ENCODE measurements around the gene NYAP2.

NYAP2 gene

GRCh38 chr2:225556461-225556860 is 157.0 kb downstream of the NYAP2 start:
- no peak overlapping the region for H3K4me3 ChIP-seq (ENCODE audit: low read depth, low read length)
- CTCF ChIA-PET, result no interaction called here
- no peak for TF ChIP-seq CTCF (IDR thresholded peaks at IDR 0.05; ENCODE audit: insufficient read depth, low read length, missing control alignments)
- no peak for DNase-seq (ENCODE audit: low read depth, low spot score)
- POLR2A ChIA-PET, result no interaction called here

DNA sequence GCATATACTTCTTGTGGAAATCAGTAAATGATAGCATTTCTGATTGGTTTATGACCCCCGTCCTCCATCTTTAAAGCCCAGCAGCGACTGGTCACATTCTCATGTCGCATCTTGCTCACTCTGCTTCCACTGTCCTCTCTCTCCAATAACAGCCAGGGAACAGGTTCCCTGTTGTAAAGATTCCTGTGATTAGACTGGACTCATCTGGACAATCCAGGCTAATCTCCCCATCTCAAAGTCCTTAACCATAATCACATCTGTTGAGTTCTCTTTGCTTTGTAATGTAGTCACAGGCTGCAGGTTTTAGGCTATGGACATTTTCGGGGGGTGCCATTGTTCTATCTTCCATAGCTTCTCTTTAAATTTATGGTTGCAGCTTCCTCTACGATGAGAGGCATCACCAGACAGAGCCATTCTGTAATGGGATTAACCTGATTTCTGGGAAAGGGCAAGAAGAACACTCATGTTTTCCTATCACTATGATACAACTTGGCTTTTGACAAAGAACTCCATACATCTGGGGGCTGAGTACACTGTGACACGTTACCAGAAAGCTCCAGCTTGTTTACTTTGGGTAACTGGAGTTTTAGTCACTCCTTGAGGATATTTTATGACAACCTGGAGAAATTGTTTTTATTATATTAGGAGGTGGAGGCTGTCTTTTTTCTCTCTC is 159.0 kb downstream of the NYAP2 start:
- CTCF ChIA-PET, result no interaction called here

DNA sequence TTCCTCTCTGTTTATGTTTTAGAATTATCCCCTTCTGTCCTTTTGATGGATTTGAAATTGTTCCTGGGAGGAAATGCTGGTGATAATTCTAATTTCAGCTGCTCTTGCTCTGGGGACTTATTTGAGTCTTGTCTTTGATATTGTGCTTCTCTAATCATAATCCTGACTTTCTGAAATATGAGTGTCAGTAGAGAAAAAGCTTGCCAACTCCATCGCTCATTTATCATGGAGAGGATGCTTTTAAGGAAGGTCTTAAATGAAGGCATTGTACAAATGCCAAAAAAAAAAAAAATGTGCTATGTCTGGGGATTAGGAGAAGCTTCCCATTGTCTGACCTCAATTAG is 159.5 kb downstream of the NYAP2 start:
- no peak overlapping the region for H3K4me3 ChIP-seq (ENCODE audit: low read depth, low read length)
- ChIA-PET POLR2A (no interaction called here), CTCF (no interaction called here)
- no peak for TF ChIP-seq CTCF (IDR thresholded peaks at IDR 0.05; ENCODE audit: insufficient read depth, low read length, missing control alignments)
- no peak for DNase-seq (ENCODE audit: low read depth, low spot score)

More for the DNA sequence above, 159.0 kb downstream of the NYAP2 start:
- TF ChIP-seq CTCF (IDR thresholded peaks at IDR 0.05; ENCODE audit: insufficient read depth, low read length, missing control alignments), result no peak
- no peak overlapping the region for H3K4me3 ChIP-seq (ENCODE audit: low read depth, low read length)
- no peak for DNase-seq (ENCODE audit: low read depth, low spot score)
- POLR2A ChIA-PET, result interaction anchor here (0.6 kb wide), 1 partner anchor 87 kb away, joined by 3 read pairs; no protein-coding TSS in a partner anchor

- ChIA-PET CTCF (no interaction called here), POLR2A (no interaction called here)
- no peak overlapping the region for H3K4me3 ChIP-seq (ENCODE audit: low read depth, low read length)
- DNase-seq (ENCODE audit: low read depth, low spot score), result no peak
- TF ChIP-seq CTCF (IDR thresholded peaks at IDR 0.05; ENCODE audit: insufficient read depth, low read length, missing control alignments), result no peak
These were observed 167.3 kb downstream of the NYAP2 start for GRCh38 chr2:225566798-225567197.

- no peak for DNase-seq (ENCODE audit: low read depth, low spot score)
- TF ChIP-seq CTCF (IDR thresholded peaks at IDR 0.05; ENCODE audit: insufficient read depth, low read length, missing control alignments), result no peak
- POLR2A ChIA-PET, result no interaction called here
- CTCF ChIA-PET, result no interaction called here
- no peak overlapping the region for H3K4me3 ChIP-seq (ENCODE audit: low read depth, low read length)
These were observed 170.5 kb downstream of the NYAP2 start for GRCh38 chr2:225569995-225570394.

DNA sequence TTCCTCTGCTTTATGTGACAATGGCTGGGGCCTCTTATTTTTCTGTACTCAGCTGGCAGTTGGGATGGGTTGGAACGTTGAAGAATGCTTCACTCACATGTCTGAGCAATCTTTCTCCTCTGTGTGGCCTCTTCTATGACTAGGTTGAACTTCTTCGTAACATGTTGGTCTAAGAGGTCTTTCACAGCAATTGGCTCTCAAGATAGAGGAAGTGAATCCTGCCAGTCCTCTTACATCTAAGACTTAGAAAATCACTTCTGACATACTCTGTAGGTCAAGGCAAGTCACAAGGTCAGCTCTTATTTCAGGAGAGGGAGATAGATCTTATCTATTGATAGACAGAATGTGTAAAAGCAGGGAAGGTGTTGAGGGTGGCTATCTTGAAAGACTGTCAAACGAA is 174.1 kb downstream of the NYAP2 start:
- POLR2A ChIA-PET, result no interaction called here
- DNase-seq (ENCODE audit: low read depth, low spot score), result no peak
- TF ChIP-seq CTCF (IDR thresholded peaks at IDR 0.05; ENCODE audit: insufficient read depth, low read length, missing control alignments), result no peak
- CTCF ChIA-PET, result no interaction called here
- H3K4me3 ChIP-seq (ENCODE audit: low read depth, low read length), result no peak overlapping the region
